Retinal pigment epithelial cell (primary cell): ENCODE data around the gene ANP32B.
A peak's percentile ranks its signal among the peaks of the same experiment; 100 is the strongest.
"Not testable (repeated sequence)": the region's sequence is repeated elsewhere in the genome, so short reads cannot be mapped to it uniquely, and the experiment has no call there.

Experiments
- DNase-seq: peaks from one replicate; pipeline ENCODE4 v3.0.0-alpha.2; 2010; ENCODE audit warnings: low read depth
- H3K4me3 ChIP-seq: 2 replicates; pipeline ENCODE4 v1.5.1; 2011; ENCODE audit warnings: mild to moderate bottlenecking, low read length, control low read depth, moderate library complexity
- CTCF ChIP-seq: conservative IDR thresholded peaks from 2 replicates; pipeline ENCODE4 v1.5.1; 2011; ENCODE audit warnings: low read depth, low read length, control low read depth, inconsistent platforms

Gene ANP32B

GRCh38 chr9:97940741-97941140, 42.4 kb upstream of the ANP32B start:
- DNase-seq = no peak
- no peak overlapping the region for H3K4me3 ChIP-seq
- no peak for TF ChIP-seq CTCF

- DNase-seq = no peak
- no peak overlapping the region for H3K4me3 ChIP-seq
- TF ChIP-seq CTCF = no peak
These were observed 41.8 kb upstream of the ANP32B start for GRCh38 chr9:97941323-97941722.

GRCh38 chr9:97943308-97943855, 39.8 kb upstream of the ANP32B start:
- TF ChIP-seq CTCF = no peak
- H3K4me3 ChIP-seq = no peak overlapping the region
- DNase-seq = no peak

- TF ChIP-seq CTCF = no peak
- no peak overlapping the region for H3K4me3 ChIP-seq
- DNase-seq = no peak
These were observed 38.5 kb upstream of the ANP32B start for GRCh38 chr9:97944612-97945011.

GRCh38 chr9:97945470-97945869, 37.7 kb upstream of the ANP32B start:
- not testable (repeated sequence) for H3K4me3 ChIP-seq, DNase-seq

GRCh38 chr9:97947094-97947493, 36.0 kb upstream of the ANP32B start:
- H3K4me3 ChIP-seq, DNase-seq: not testable (repeated sequence)

GRCh38 chr9:97950873-97951272, 32.3 kb upstream of the ANP32B start:
- H3K4me3 ChIP-seq, DNase-seq: not testable (repeated sequence)

GRCh38 chr9:97954550-97954989, 28.6 kb upstream of the ANP32B start:
- peak; percentile 74 for TF ChIP-seq CTCF
- H3K4me3 ChIP-seq = no peak overlapping the region
- no peak for DNase-seq

- no peak for TF ChIP-seq CTCF
- H3K4me3 ChIP-seq = no peak overlapping the region
- DNase-seq = no peak
These were observed 26.8 kb upstream of the ANP32B start for GRCh38 chr9:97956331-97956730.
